K562 (cell line): ENCODE data around the gene GUK1. TPM values are rescaled to one million over a fixed set of nuclear protein-coding genes. Genes with fewer than 3 reads are reported as not detected.

Experiments
- ATAC-seq: fragments of 200-7000 bp; cut with Tn5 transposase; 3 replicates; pipeline ENCODE4 v1.9.1; 2020; ENCODE audit warnings: moderate library complexity
- BruUV-seq: library from RNA; stranded (reverse); fragments of 400-500 nt; replicated peaks from 2 replicates; lab custom pipeline; 2021; lab: Mats Ljungman, UMichigan
- CTCF ChIA-PET: fragments of 300-600 bp; formaldehyde crosslinking; extraction: SDS; loops from one replicate; lab custom pipeline; 2021; ENCODE audit warnings: low intra/inter-chr PET ratio; lab: Yijun Ruan, JAX
- POLR2A ChIA-PET: fragments of 300-600, 350-650 bp; sonication (Branson Sonifier 250); formaldehyde crosslinking; extraction: SDS; loops from one replicate; lab custom pipeline; 2021; ENCODE audit warnings: antibody characterized with exemption, inconsistent platforms; lab: Yijun Ruan, JAX
- DNase-seq, 4 experiments: peaks; one replicate each; pipeline versions ENCODE4 v3.0.0 to v3.0.0-alpha.2; 2011 to 2018; ENCODE audit warnings: low spot score in 3 of 4, mixed read lengths in 3 of 4; ENCODE audit errors: extremely low read depth in 1 of 4
- FAIRE-seq: peaks from 2 replicates; lab custom pipeline; 2011; peaks lifted over from hg19 to GRCh38; lab: Jason Lieb, UNC
- H2AFZ ChIP-seq: 2 replicates; pipeline ENCODE4 v1.6.0; 2011; ENCODE audit warnings: low read depth, low read length, control low read depth, inconsistent platforms
- H3K27ac ChIP-seq: fragments of 200-600 bp; 3 replicates; pipeline ENCODE4 v1.8.0; 2011; ENCODE audit warnings: low read depth, mild to moderate bottlenecking, control low read depth, inconsistent platforms, low read length, moderate library complexity, mixed read lengths; ENCODE audit errors: extremely low read depth
- H3K27me3 ChIP-seq, 2 experiments: fragments of 300-600 bp in 1 of 2; 2 replicates in 1 of 2; 3 replicates in 1 of 2; pipeline versions ENCODE4 v1.6.0 to v1.8.0; 2011; ENCODE audit warnings: inconsistent platforms in 2 of 2, low read length in 2 of 2, mild to moderate bottlenecking in 1 of 2, mixed read lengths in 1 of 2, moderate library complexity in 1 of 2; ENCODE audit not compliant: control insufficient read depth in 2 of 2, insufficient read depth in 2 of 2
- H3K36me3 ChIP-seq: fragments of 300-600 bp; 3 replicates; pipeline ENCODE4 v1.8.0; 2011; ENCODE audit warnings: mild to moderate bottlenecking, low read length, inconsistent platforms; ENCODE audit not compliant: control insufficient read depth, insufficient read depth
- H3K4me1 ChIP-seq, 2 experiments: fragments of 200-600 bp in 1 of 2; replicated peaks in 1 of 2; 2 replicates in 1 of 2; 3 replicates in 1 of 2; pipeline versions ENCODE4 v1.5.1 to v1.8.0; 2011; ENCODE audit warnings: inconsistent platforms in 2 of 2, low read length in 2 of 2, mild to moderate bottlenecking in 1 of 2, mixed read lengths in 1 of 2, moderate library complexity in 1 of 2; ENCODE audit not compliant: control insufficient read depth in 2 of 2, insufficient read depth in 2 of 2
- H3K4me2 ChIP-seq: 2 replicates; pipeline ENCODE4 v1.6.1; 2011; ENCODE audit warnings: low read length, control low read depth, inconsistent platforms, mixed read lengths; ENCODE audit not compliant: insufficient read depth
- H3K4me3 ChIP-seq: fragments of 200-600 bp; sonication (generic), shearing (Covaris generic); 2 replicates; pipeline ENCODE4 v1.5.1; 2016; ENCODE audit warnings: control low read depth, inconsistent platforms
- H3K79me2 ChIP-seq: fragments of 200-600 bp; 3 replicates; pipeline ENCODE4 v1.8.0; 2011; ENCODE audit warnings: low read length, inconsistent platforms; ENCODE audit not compliant: control insufficient read depth, insufficient read depth
- H3K9ac ChIP-seq, 2 experiments: 2 replicates each; pipeline versions ENCODE4 v1.6.0 to v1.6.1; 2011; ENCODE audit warnings: low read depth in 2 of 2, low read length in 2 of 2, control low read depth in 1 of 2, inconsistent platforms in 1 of 2, mild to moderate bottlenecking in 1 of 2, mixed read lengths in 1 of 2; ENCODE audit not compliant: insufficient read depth in 1 of 2
- H3K9me1 ChIP-seq: one replicate; pipeline ENCODE4 v1.6.0; 2011; ENCODE audit warnings: inconsistent platforms, mild to moderate bottlenecking, low read length, moderate library complexity; ENCODE audit not compliant: control insufficient read depth, insufficient read depth
- H3K9me3 ChIP-seq: replicated peaks from 2 replicates; pipeline ENCODE4 v1.5.1; 2011; ENCODE audit warnings: low read depth, low read length, inconsistent platforms; ENCODE audit not compliant: control insufficient read depth, insufficient read depth
- H4K20me1 ChIP-seq: replicated peaks from 2 replicates; pipeline ENCODE4 v1.6.1; 2011; ENCODE audit warnings: low read length, inconsistent platforms, mixed read lengths; ENCODE audit not compliant: control insufficient read depth, insufficient read depth
- EGR1 ChIP-seq: fragments of 450-650 bp; conservative IDR thresholded peaks from 2 replicates; pipeline ENCODE4 v1.6.1; 2017; ENCODE audit warnings: mild to moderate bottlenecking
- MXI1 ChIP-seq: IDR thresholded peaks from 2 replicates; pipeline ENCODE4 v1.6.1; 2011; ENCODE audit warnings: low read depth, mild to moderate bottlenecking, improper control_type of control experiment, low read length
- ZNF23 ChIP-seq: fragments of 250-450 bp; sonication (Bioruptor Pico); IDR thresholded peaks from 2 replicates; pipeline ENCODE4 v1.4.0; 2020; ENCODE audit warnings: mild to moderate bottlenecking
- WGBS: fragments of 100-300 bp; shearing (Covaris generic); methylation state at CpG from one replicate; pipeline ENCODE4 v1.1.6; 2016; ENCODE audit warnings: low coverage, mixed read lengths; ENCODE audit not compliant: insufficient coverage; ENCODE audit errors: missing lambda C conversion rate; 5-methylcytosine and 5-hydroxymethylcytosine counted together
- in situ Hi-C: fragments of 300-500 bp; cut with MboI; formaldehyde crosslinking; loops from 4 replicates; pipeline ENCODE4 v1.15.0; 2018; ENCODE audit warnings: inconsistent platforms, mixed read lengths
- intact Hi-C: fragments of 100-400 bp; cut with micrococcal nuclease; formaldehyde crosslinking; loops from 2 replicates; pipeline ENCODE4 v1.14.2; 2022
- polyA plus RNA-seq, 8 experiments: library from polyadenylated mRNA; depleted of rRNA in 4 of 8; stranded (reverse) in 5 of 8; unstranded in 3 of 8; fragments of >200 nt; fragmentation: Nextera tagmentation in 2 of 8; fragmentation: Illumina TruSeq in 1 of 8; extraction: Ambion mirVana in 2 of 8; extraction: Trizol in 1 of 8; gene quantifications; 2 replicates each; pipeline versions ENCODE4 v1.2.1 to v1.2.3, GENCODE V29; 2011 to 2014; ENCODE audit warnings: inconsistent platforms in 1 of 8, missing spikeins in 1 of 8
- total RNA-seq, 7 experiments: library from RNA; depleted of rRNA in 6 of 7; stranded (reverse); fragments of >200 nt in 6 of 7; fragmentation: Illumina TruSeq in 2 of 7; extraction: Trizol in 2 of 7; gene quantifications; 2 replicates each; pipeline versions ENCODE4 v1.2.1 to v1.2.3, GENCODE V29; 2011 to 2021; ENCODE audit warnings: low replicate concordance in 1 of 7

GUK1 gene
- total and polyA plus RNA-seq, 9 of the 15 experiments (the other 6 are each of a cell fraction or from before 2014, with no cell fraction given): 7.0 to 331 (median 132) TPM

DNA sequence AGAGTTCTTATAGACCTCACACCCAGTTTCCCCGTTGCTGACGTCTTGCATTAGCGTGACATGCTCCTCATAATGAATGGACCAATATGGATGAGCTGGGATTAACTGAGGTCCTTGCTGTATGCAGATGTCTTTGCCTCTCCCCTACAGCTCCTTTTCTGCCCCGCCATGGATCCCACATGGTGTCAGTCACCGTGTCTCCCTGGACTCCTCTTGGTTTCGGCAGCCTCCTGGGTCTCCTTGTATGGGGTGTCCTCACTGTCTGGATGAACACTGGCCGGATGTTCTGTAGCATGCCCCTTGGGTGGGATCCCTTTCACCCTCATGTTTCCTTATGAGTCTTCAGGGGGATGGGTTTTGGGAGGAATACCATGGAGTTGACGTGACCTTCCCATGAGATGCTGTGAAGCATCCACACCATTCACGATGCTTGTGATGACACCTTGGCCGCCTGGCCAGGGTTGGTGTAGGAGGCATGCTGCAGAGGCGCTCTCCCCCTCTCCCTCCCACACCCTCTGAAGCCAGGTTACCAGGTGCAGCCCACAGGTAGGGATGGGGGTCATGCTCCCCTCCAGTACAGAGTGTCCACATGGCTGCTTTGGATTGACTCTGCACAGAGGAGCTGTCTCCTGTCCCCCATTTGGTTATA, 14.1 kb downstream of the GUK1 start (continued):
- no peak for TF ChIP-seq ZNF23 (CRISPR knock-in tag)

GRCh38 chr1:228154670-228155571, 14.8 kb downstream of the GUK1 start:
- Histone ChIP-seq H3K4me1 (peaks cover 5 to 64% of the 10 kb centered on the region in 2 experiments; a peak in 4 of 5 replicates), H3K9ac (peak overlapping the region in 1 of 2 experiments; percentile 46; a peak in 1 of 4 replicates), H3K79me2 (peaks cover 3% of the 10 kb centered on the region; the same call in 1 of the 3 replicates), H3K27ac (no peak overlapping the region), H3K4me2 (no peak overlapping the region), H3K36me3 (no peaks in the 10 kb centered on the region; the same call in 2 of the 3 replicates), H3K4me3 (no peak overlapping the region), H3K9me1 (no peaks in the 10 kb centered on the region), H4K20me1 (no peaks in the 10 kb centered on the region; the same call in none of the 2 replicates), H2AFZ (no peak overlapping the region), H3K27me3 (no peaks in the 10 kb centered on the region), H3K9me3 (no peaks in the 10 kb centered on the region)
- no TSS peak for BruUV-seq
- 55% methylated on average over 20 of the region's 20 CpGs for WGBS
- no peak for DNase-seq
- ATAC-seq: 0 out of 3 replicates have a peak, but pooled peaks have one; percentile 3
- ChIA-PET POLR2A (interaction anchor here (1.0 to 1.4 kb wide), 2 partner anchors 10 to 12 kb away, joined by 4 to 5 read pairs; partner anchors contain the start of gene IBA57), CTCF (no interaction called here)
- intact Hi-C loops: no loop called here
- in situ Hi-C loops: no loop called here
- peak; percentile 19 for FAIRE-seq
- TF ChIP-seq EGR1 (peak; percentile 58), MXI1 (no peak)
